HG02759 (cell line): ENCODE results near the gene NUP37.

Experiments used
- ATAC-seq: cut with Tn5 transposase; IDR thresholded peaks from one replicate; pipeline ENCODE4 v1.9.1; 2021; ENCODE audit warnings: mild to moderate bottlenecking, moderate library complexity; ENCODE audit not compliant: unreplicated experiment

NUP37 gene

GRCh38 chr12:102031852-102032251 is 88.1 kb downstream of the NUP37 start:
- no peak for ATAC-seq

GRCh38 chr12:102029141-102029540 is 90.8 kb downstream of the NUP37 start:
- no peak for ATAC-seq

- ATAC-seq = no peak
Observed at GRCh38 chr12:102026728-102027127, 93.2 kb downstream of the NUP37 start.

GRCh38 chr12:102024765-102025164 is 95.1 kb downstream of the NUP37 start:
- ATAC-seq = no peak

- no peak for ATAC-seq
Observed at GRCh38 chr12:102023343-102023930, 96.5 kb downstream of the NUP37 start.
